ENCODE data around the gene GABPB1. TPM values are rescaled to one million over a fixed set of nuclear protein-coding genes. Genes with fewer than 3 reads are reported as not detected.

The GABPB1 gene
- total RNA-seq, 2 donors from 2014 or later = 32.0 to 37.5 TPM

DNA sequence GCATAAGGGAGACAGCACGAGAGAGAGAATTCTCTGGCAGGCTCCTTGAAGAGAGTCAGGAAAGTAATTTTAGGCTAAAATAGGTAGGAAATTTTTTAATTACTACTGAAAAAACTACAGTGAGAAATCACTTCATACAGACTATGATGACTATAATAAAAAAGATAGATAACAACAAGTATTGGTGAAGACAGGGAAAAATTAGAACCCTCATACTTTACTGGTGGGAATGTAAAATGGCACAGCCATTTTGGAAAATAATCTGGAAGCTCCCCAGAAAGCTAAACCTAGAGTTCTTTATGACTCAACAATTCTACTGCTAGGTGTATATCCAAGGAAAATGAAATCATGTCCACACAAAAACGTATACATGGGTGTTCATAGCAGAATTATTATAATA lies 87.4 kb downstream of the GABPB1 start:
- H3K27ac Mint-ChIP-seq = no peak overlapping the region
- H3K27me3 Mint-ChIP-seq (ENCODE audit: insufficient read depth) = peaks cover 4% of the 10 kb centered on the region
- Histone ChIP-seq H3K27ac (ENCODE audit: low read depth, low read length) (no peak overlapping the region), H3K36me3 (ENCODE audit: control insufficient read depth, insufficient read depth, low read length) (no peaks in the 10 kb centered on the region), H3K9ac (ENCODE audit: extremely low read depth, low read length, poor library complexity, severe bottlenecking) (no peak overlapping the region), H3K4me3 (ENCODE audit: low read length) (no peak overlapping the region), H3K27me3 (ENCODE audit: control insufficient read depth, insufficient read depth, low read length, poor library complexity, severe bottlenecking) (no peaks in the 10 kb centered on the region), H3K4me1 (ENCODE audit: control insufficient read depth, insufficient read depth, low read length) (no peaks in the 10 kb centered on the region), H3K9me3 (ENCODE audit: control insufficient read depth, low read length) (no peaks in the 10 kb centered on the region)
- 91 to 100% methylated on average over 1 of the region's 2 CpGs for WGBS, 2 experiments (ENCODE audit: insufficient coverage in 1 of 2, insufficient read length in 1 of 2)
- H3K4me3 Mint-ChIP-seq = no peak overlapping the region
- DNase-seq = no peak
- peaks cover 8% of the 10 kb centered on the region for H3K4me1 Mint-ChIP-seq
- no peaks in the 10 kb centered on the region for H3K9me3 Mint-ChIP-seq
- no peaks in the 10 kb centered on the region for H3K36me3 Mint-ChIP-seq (ENCODE audit: low read depth)
- TF ChIP-seq, protein P1, sequence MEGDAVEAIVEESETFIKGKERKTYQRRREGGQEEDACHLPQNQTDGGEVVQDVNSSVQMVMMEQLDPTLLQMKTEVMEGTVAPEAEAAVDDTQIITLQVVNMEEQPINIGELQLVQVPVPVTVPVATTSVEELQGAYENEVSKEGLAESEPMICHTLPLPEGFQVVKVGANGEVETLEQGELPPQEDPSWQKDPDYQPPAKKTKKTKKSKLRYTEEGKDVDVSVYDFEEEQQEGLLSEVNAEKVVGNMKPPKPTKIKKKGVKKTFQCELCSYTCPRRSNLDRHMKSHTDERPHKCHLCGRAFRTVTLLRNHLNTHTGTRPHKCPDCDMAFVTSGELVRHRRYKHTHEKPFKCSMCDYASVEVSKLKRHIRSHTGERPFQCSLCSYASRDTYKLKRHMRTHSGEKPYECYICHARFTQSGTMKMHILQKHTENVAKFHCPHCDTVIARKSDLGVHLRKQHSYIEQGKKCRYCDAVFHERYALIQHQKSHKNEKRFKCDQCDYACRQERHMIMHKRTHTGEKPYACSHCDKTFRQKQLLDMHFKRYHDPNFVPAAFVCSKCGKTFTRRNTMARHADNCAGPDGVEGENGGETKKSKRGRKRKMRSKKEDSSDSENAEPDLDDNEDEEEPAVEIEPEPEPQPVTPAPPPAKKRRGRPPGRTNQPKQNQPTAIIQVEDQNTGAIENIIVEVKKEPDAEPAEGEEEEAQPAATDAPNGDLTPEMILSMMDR (conservative IDR thresholded peaks at IDR 0.05) = no peak

DNA sequence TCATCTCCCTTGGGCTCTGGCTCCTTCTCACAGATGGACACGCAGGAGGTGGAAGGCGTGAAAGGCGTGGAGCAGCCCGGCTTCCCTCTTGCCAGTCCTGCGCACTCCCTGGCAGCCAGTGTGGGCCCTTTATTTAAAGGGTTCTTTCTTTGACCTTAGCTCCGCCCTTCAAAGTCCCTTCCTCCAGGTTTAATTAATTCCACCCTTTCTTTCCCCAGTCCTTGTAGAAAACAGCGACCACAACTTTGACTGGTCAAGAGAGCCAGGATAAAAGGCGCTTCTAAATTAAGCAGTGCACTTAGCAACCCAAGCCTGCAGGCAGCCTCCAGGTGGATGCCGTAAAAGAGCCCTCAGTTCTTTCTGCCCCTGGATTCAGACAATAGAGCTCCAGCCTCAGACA lies 89.4 kb downstream of the GABPB1 start, which contains the start of gene HDC:
TSS of gene HDC (minus strand) at position 107 of the 400 bp plus-strand sequence. CDS start at position 4, 103 bp downstream.
- Histone ChIP-seq H3K4me1 (ENCODE audit: control insufficient read depth, insufficient read depth, low read length) (peaks cover 3% of the 10 kb centered on the region), H3K27ac (ENCODE audit: low read depth, low read length) (no peak within 1 kb of the TSS), H3K9me3 (ENCODE audit: control insufficient read depth, low read length) (no peaks in the 10 kb centered on the region), H3K27me3 (ENCODE audit: control insufficient read depth, insufficient read depth, low read length, poor library complexity, severe bottlenecking) (no peaks in the 10 kb centered on the region), H3K36me3 (ENCODE audit: control insufficient read depth, insufficient read depth, low read length) (no peaks in the 10 kb centered on the region), H3K9ac (ENCODE audit: extremely low read depth, low read length, poor library complexity, severe bottlenecking) (no peak within 1 kb of the TSS), H3K4me3 (ENCODE audit: low read length) (no peak within 1 kb of the TSS)
- Mint-ChIP-seq H3K27ac (no peak within 1 kb of the TSS), H3K36me3 (ENCODE audit: low read depth) (no peaks in the 10 kb centered on the region), H3K27me3 (ENCODE audit: insufficient read depth) (peaks cover 4% of the 10 kb centered on the region), H3K4me3 (no peak within 1 kb of the TSS), H3K9me3 (no peaks in the 10 kb centered on the region), H3K4me1 (peaks cover 12% of the 10 kb centered on the region)
- peak; percentile 38 for DNase-seq
- 79 to 85% methylated on average over 9 of the region's 9 CpGs for WGBS, 2 experiments (ENCODE audit: insufficient coverage in 1 of 2, insufficient read length in 1 of 2)
- TF ChIP-seq, protein P1 (conservative IDR thresholded peaks at IDR 0.05) = no peak

DNA sequence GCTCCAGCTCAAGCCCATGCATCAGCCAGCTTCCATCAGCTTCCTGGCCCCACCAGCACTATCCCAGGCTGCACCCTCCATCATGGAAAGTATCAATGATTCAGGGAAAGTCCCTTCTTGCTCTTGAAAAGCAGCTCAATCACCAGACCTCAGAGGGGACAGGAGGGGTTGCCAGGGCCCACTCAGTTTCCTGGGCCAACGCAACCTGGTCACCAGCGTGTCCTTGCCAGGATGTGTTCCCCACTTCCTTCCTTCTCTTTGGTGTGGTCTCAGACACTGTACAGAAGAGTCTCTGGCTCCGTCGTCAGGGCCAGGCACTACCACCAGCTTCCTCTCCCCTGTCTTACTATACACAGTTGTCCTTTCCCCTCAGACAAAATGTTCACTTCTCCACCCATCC lies 92.5 kb downstream of the GABPB1 start:
- H3K9me3 Mint-ChIP-seq = no peaks in the 10 kb centered on the region

More for the DNA sequence above, 92.5 kb downstream of the GABPB1 start:
- WGBS, 2 experiments (ENCODE audit: insufficient coverage in 1 of 2, insufficient read length in 1 of 2) = 85 to 98% methylated on average over 4 of the region's 4 CpGs
- TF ChIP-seq, protein P1 (conservative IDR thresholded peaks at IDR 0.05) = no peak
- H3K9ac ChIP-seq (ENCODE audit: extremely low read depth, low read length, poor library complexity, severe bottlenecking) = no peak overlapping the region
- H3K4me3 ChIP-seq (ENCODE audit: low read length) = no peak overlapping the region
- no peak overlapping the region for H3K4me3 Mint-ChIP-seq
- peaks cover 16% of the 10 kb centered on the region for H3K4me1 Mint-ChIP-seq
- H3K27ac ChIP-seq (ENCODE audit: low read depth, low read length) = no peak overlapping the region
- H3K27me3 Mint-ChIP-seq (ENCODE audit: insufficient read depth) = peaks cover 6% of the 10 kb centered on the region
- no peaks in the 10 kb centered on the region for H3K36me3 Mint-ChIP-seq (ENCODE audit: low read depth)
- no peak for DNase-seq
- peaks cover 7% of the 10 kb centered on the region for H3K4me1 ChIP-seq (ENCODE audit: control insufficient read depth, insufficient read depth, low read length)
- no peak overlapping the region for H3K27ac Mint-ChIP-seq
- H3K36me3 ChIP-seq (ENCODE audit: control insufficient read depth, insufficient read depth, low read length) = no peaks in the 10 kb centered on the region
- H3K27me3 ChIP-seq (ENCODE audit: control insufficient read depth, insufficient read depth, low read length, poor library complexity, severe bottlenecking) = peaks cover 14% of the 10 kb centered on the region
- H3K9me3 ChIP-seq (ENCODE audit: control insufficient read depth, low read length) = no peaks in the 10 kb centered on the region

Data from endodermal cell (in vitro differentiated cells).